Progenitor cell of endocrine pancreas (in vitro differentiated cells): ENCODE results near the gene OTOP1. TPM values are rescaled to one million over a fixed set of nuclear protein-coding genes. Genes with fewer than 3 reads are reported as not detected.
"Not testable (repeated sequence)": the region's sequence is repeated elsewhere in the genome, so short reads cannot be mapped to it uniquely, and the experiment has no call there.

ENCODE experiments used
- DNase-seq: peaks from one replicate; pipeline ENCODE4 v3.0.0; 2021; ENCODE audit warnings: low spot score; ENCODE audit not compliant: unreplicated experiment
- H3K27ac Mint-ChIP-seq: 2 replicates; pipeline ENCODE4 v1.8.0; 2021; ENCODE audit warnings: mild to moderate bottlenecking, moderate library complexity, mixed read lengths
- H3K27me3 Mint-ChIP-seq: 2 replicates; pipeline ENCODE4 v1.8.0; 2021; ENCODE audit warnings: mixed read lengths
- H3K36me3 Mint-ChIP-seq: 2 replicates; pipeline ENCODE4 v1.8.0; 2022; ENCODE audit warnings: mixed read lengths; ENCODE audit not compliant: insufficient read depth
- H3K4me1 Mint-ChIP-seq: 2 replicates; pipeline ENCODE4 v1.8.0; 2021; ENCODE audit warnings: low read depth, mixed read lengths
- H3K4me3 Mint-ChIP-seq: 2 replicates; pipeline ENCODE4 v1.8.0; 2021; ENCODE audit warnings: low read depth, mild to moderate bottlenecking, moderate library complexity, mixed read lengths
- H3K9me3 Mint-ChIP-seq: 2 replicates; pipeline ENCODE4 v1.8.0; 2021; ENCODE audit warnings: low read depth, mixed read lengths
- total RNA-seq: library from RNA; stranded (reverse); gene quantifications from 2 replicates; pipeline ENCODE4 v1.2.1, GENCODE V29; 2021
- TF ChIP-seq, protein P1 (sequence below): fragments of 200-600 bp; sonication (generic); IDR thresholded peaks from one replicate; pipeline ENCODE4 v1.5.0; 2021; ENCODE audit warnings: antibody characterized with exemption, mild to moderate bottlenecking; ENCODE audit not compliant: unreplicated experiment

Gene OTOP1
- total RNA-seq, 1 donor from 2014 or later = not detected

- H3K27me3 Mint-ChIP-seq = peaks cover 74% of the 10 kb centered on the region
- no peaks in the 10 kb centered on the region for H3K4me1 Mint-ChIP-seq
- H3K27ac Mint-ChIP-seq = no peak overlapping the region
- H3K4me3 Mint-ChIP-seq = no peak overlapping the region
- TF ChIP-seq, protein P1, sequence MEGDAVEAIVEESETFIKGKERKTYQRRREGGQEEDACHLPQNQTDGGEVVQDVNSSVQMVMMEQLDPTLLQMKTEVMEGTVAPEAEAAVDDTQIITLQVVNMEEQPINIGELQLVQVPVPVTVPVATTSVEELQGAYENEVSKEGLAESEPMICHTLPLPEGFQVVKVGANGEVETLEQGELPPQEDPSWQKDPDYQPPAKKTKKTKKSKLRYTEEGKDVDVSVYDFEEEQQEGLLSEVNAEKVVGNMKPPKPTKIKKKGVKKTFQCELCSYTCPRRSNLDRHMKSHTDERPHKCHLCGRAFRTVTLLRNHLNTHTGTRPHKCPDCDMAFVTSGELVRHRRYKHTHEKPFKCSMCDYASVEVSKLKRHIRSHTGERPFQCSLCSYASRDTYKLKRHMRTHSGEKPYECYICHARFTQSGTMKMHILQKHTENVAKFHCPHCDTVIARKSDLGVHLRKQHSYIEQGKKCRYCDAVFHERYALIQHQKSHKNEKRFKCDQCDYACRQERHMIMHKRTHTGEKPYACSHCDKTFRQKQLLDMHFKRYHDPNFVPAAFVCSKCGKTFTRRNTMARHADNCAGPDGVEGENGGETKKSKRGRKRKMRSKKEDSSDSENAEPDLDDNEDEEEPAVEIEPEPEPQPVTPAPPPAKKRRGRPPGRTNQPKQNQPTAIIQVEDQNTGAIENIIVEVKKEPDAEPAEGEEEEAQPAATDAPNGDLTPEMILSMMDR = no peak
- H3K9me3 Mint-ChIP-seq = peaks cover 2% of the 10 kb centered on the region
- peaks cover 7% of the 10 kb centered on the region for H3K36me3 Mint-ChIP-seq
- no peak for DNase-seq
Measured at GRCh38 chr4:4227510-4228355, 1.0 kb upstream of the OTOP1 start.

- Mint-ChIP-seq H3K27me3 (peaks cover 84% of the 10 kb centered on the region), H3K27ac (no peak overlapping the region), H3K9me3 (no peaks in the 10 kb centered on the region), H3K4me1 (no peaks in the 10 kb centered on the region), H3K4me3 (no peak overlapping the region), H3K36me3 (peaks cover 5% of the 10 kb centered on the region)
- TF ChIP-seq, protein P1 = no peak
- DNase-seq = no peak
Measured at GRCh38 chr4:4225915-4226605, 669 bp downstream of the OTOP1 start.

DNA sequence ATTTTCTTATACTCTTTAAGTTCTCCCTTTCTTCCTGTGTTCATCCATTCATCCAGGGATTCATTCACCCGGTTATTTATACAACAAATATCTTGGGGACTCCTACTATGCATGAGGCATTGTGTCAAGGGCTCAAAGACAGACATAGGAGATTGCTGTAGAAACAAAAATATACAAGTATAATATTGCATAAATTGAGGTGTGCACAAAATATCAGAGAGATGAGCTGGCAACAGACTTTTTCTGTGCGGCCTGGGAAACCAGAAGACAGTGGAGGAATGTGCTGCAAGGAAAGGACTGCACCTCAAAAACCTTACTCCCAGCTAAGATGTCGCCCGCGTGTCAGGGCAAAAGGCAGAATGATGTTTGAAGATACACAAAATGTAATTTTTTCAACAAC, 9.6 kb downstream of the OTOP1 start:
- Mint-ChIP-seq H3K4me1 (no peaks in the 10 kb centered on the region), H3K36me3 (no peaks in the 10 kb centered on the region), H3K27ac (no peak overlapping the region)

GRCh38 chr4:4216648-4217047, 10.1 kb downstream of the OTOP1 start:
- no peak overlapping the region for H3K27ac Mint-ChIP-seq
- H3K9me3 Mint-ChIP-seq = no peaks in the 10 kb centered on the region
- H3K4me1 Mint-ChIP-seq = no peaks in the 10 kb centered on the region
- H3K27me3 Mint-ChIP-seq = peaks cover 28% of the 10 kb centered on the region
- H3K36me3 Mint-ChIP-seq = no peaks in the 10 kb centered on the region
- TF ChIP-seq, protein P1 = no peak
- DNase-seq = no peak
- no peak overlapping the region for H3K4me3 Mint-ChIP-seq

More for the DNA sequence above, 9.6 kb downstream of the OTOP1 start:
- TF ChIP-seq, protein P1 = no peak
- Mint-ChIP-seq H3K27me3 (peaks cover 33% of the 10 kb centered on the region), H3K9me3 (no peaks in the 10 kb centered on the region), H3K4me3 (no peak overlapping the region)
- DNase-seq = no peak

DNA sequence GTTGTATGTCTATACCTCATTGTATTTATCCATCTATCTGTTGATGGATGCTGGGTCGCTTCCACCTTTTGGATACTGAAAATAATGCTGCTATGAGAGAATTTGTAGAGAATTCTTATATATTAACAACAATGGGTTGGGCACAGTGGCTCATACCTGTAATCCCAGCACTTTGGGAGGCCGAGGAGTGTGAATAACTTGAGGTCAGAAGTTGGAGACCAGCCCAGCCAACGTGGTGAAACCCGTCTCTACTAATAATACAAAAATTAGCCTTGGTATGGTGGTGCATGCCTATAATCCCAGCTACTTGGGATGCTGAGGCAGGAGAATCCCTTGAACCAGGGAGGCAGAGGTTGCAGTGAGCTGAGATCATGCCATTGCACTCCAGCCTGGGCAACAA, 13.1 kb downstream of the OTOP1 start:
- peaks cover 30% of the 10 kb centered on the region for H3K27me3 Mint-ChIP-seq

More for the DNA sequence above, 13.1 kb downstream of the OTOP1 start:
- H3K4me3 Mint-ChIP-seq, H3K36me3 Mint-ChIP-seq, H3K4me1 Mint-ChIP-seq, DNase-seq, H3K9me3 Mint-ChIP-seq, H3K27ac Mint-ChIP-seq: not testable (repeated sequence)
